ENCODE data around the gene JADE2. TPM values are rescaled to one million over a fixed set of nuclear protein-coding genes. Genes with fewer than 3 reads are reported as not detected.

The JADE2 gene
- total RNA-seq, 4 donors from 2014 or later, result 51.7 to 116 (median 76.6) TPM

- intact Hi-C loops (cut with DNase I), result no loop called here
- TF ChIP-seq, protein P1, sequence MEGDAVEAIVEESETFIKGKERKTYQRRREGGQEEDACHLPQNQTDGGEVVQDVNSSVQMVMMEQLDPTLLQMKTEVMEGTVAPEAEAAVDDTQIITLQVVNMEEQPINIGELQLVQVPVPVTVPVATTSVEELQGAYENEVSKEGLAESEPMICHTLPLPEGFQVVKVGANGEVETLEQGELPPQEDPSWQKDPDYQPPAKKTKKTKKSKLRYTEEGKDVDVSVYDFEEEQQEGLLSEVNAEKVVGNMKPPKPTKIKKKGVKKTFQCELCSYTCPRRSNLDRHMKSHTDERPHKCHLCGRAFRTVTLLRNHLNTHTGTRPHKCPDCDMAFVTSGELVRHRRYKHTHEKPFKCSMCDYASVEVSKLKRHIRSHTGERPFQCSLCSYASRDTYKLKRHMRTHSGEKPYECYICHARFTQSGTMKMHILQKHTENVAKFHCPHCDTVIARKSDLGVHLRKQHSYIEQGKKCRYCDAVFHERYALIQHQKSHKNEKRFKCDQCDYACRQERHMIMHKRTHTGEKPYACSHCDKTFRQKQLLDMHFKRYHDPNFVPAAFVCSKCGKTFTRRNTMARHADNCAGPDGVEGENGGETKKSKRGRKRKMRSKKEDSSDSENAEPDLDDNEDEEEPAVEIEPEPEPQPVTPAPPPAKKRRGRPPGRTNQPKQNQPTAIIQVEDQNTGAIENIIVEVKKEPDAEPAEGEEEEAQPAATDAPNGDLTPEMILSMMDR (IDR thresholded peaks at IDR 0.05), result no peak
- peak in 1 of 2 donors; percentile 1 for TF ChIP-seq POLR2A (IDR thresholded peaks at IDR 0.05)
- H3K27ac ChIP-seq, result peak overlapping the region; percentile 4 to 97 (median 27)
- H3K4me1 ChIP-seq, result peaks cover 51 to 73% of the 10 kb centered on the region in 2 donors
- WGBS, 2 donors, result 75 to 77% methylated on average over 11 to 13 of the region's 13 CpGs
- DNase-seq, result no peak
- no peak overlapping the region for H3K4me3 ChIP-seq (replicated peaks in 1 of 3)
- no peaks in the 10 kb centered on the region for H3K27me3 ChIP-seq
- no peaks in the 10 kb centered on the region for H3K9me3 ChIP-seq
- H3K36me3 ChIP-seq, result peaks cover 9 to 18% of the 10 kb centered on the region in 2 donors
Measured at GRCh38 chr5:134547999-134548658, 22.7 kb downstream of the JADE2 start.

- no peak for TF ChIP-seq POLR2A (IDR thresholded peaks at IDR 0.05)
- TF ChIP-seq, protein P1 (IDR thresholded peaks at IDR 0.05), result no peak
- H3K9me3 ChIP-seq, result no peaks in the 10 kb centered on the region
- peaks cover 61 to 80% of the 10 kb centered on the region in 2 donors for H3K4me1 ChIP-seq
- H3K27ac ChIP-seq, result peak overlapping the region; percentile 45 to 97 (median 94)
- H3K27me3 ChIP-seq, result no peaks in the 10 kb centered on the region
- peaks cover 9 to 11% of the 10 kb centered on the region in 2 donors for H3K36me3 ChIP-seq
- H3K4me3 ChIP-seq (replicated peaks in 1 of 3), result no peak overlapping the region
- 69 to 86% methylated on average over 3 of the region's 3 CpGs for WGBS, 2 donors
- no peak for DNase-seq
- intact Hi-C loops (cut with DNase I), result no loop called here
Measured at GRCh38 chr5:134549714-134550113, 24.2 kb downstream of the JADE2 start.

DNA sequence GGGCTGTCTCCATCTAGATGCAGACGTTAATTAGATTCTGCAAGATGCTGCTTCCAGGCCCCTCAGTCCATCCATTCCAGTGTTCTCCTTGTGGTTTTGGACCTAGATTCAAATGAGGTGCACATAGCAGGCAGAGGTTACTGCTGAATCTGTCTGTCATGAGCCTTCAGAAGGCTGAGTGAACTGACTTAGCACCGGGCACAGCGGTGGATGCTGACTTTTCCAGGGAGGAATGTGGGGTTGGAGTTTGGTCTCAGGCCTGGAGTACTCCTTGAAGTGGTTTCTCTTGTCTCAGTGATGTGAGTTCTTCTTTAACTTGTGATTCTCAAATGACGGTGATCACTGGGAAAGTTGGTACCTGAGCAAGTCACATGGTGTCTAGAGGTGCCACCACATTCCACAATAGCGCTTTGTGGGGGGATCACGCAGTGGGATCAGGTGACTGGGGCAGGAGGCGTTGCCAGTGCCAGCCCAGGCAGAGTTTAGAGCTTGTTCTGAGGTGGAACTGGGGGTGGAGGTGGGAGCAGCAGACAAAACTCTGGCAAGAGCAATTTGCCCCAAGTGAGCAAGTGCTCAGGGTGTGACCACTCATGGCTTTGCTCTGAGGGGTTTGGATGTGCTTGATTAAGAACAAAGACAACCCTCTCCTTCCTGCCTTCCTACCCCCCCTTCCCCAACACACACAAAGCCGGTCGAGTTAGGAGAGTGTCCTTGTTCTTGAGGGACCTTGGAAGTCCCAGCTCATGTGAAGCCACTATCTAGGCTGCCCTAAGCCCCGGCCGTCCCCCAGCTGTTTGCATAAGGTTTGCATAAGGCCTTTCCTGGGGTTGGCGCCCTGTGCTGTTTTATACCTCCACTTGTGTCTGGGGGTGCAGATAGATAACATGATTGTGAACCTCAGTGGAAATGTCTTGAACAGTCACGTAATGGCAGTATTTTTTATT, 25.1 kb downstream of the JADE2 start:
- whole genome bisulfite sequencing, 2 donors, result 50 to 64% methylated on average over 12 to 13 of the region's 13 CpGs
- peaks cover 65 to 88% of the 10 kb centered on the region in 2 donors for H3K4me1 ChIP-seq

DNA sequence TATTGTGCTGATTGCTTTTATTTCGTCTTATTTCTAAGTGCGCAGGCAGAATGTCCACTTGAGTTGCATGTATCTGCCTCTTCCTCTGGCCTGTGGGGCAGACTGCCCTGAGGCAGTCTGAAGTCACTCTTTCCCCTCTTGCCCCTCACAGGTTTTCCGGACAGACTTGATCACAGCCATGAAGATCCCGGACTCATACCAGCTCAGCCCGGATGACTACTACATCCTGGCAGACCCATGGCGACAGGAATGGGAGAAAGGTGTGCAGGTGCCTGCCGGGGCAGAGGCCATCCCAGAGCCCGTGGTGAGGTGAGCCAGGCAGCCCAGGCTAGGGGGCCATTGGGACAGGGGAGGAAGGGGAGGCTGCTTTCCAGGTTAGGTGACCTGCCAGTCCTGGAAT, 26.4 kb downstream of the JADE2 start:
- H3K27me3 ChIP-seq, result no peaks in the 10 kb centered on the region
- peaks cover 65 to 93% of the 10 kb centered on the region in 2 donors for H3K4me1 ChIP-seq
- H3K36me3 ChIP-seq, result peaks cover 0 to 6% of the 10 kb centered on the region in 2 donors
- peak overlapping the region; percentile 45 to 97 (median 94) for H3K27ac ChIP-seq
- no peak overlapping the region for H3K4me3 ChIP-seq (replicated peaks in 1 of 3)
- 90 to 96% methylated on average over 8 of the region's 8 CpGs for WGBS, 2 donors
- TF ChIP-seq, protein P1 (IDR thresholded peaks at IDR 0.05), result no peak
- TF ChIP-seq POLR2A (IDR thresholded peaks at IDR 0.05), result no peak
- intact Hi-C loops (cut with DNase I), result no loop called here
- DNase-seq, result no peak
- H3K9me3 ChIP-seq, result no peaks in the 10 kb centered on the region

More for the DNA sequence above, 25.1 kb downstream of the JADE2 start:
- no peaks in the 10 kb centered on the region for H3K27me3 ChIP-seq
- H3K36me3 ChIP-seq, result peaks cover 9 to 11% of the 10 kb centered on the region in 2 donors
- peak; percentile 86 for DNase-seq
- intact Hi-C loops (cut with DNase I), result no loop called here
- no peak overlapping the region for H3K4me3 ChIP-seq (replicated peaks in 1 of 3)
- no peaks in the 10 kb centered on the region for H3K9me3 ChIP-seq
- peak overlapping the region; percentile 45 to 97 (median 94) for H3K27ac ChIP-seq
- TF ChIP-seq POLR2A (IDR thresholded peaks at IDR 0.05), result peak in 1 of 2 donors; percentile 33
- TF ChIP-seq, protein P1 (IDR thresholded peaks at IDR 0.05), result no peak
